ENCODE results near the gene BLACAT1.
A peak's percentile ranks its signal among the peaks of the same experiment; 100 is the strongest.
"Not testable (repeated sequence)": the region's sequence is repeated elsewhere in the genome, so short reads cannot be mapped to it uniquely, and the experiment has no call there.

The BLACAT1 gene

GRCh38 chr1:205436776-205437410 lies 19.0 kb downstream of the BLACAT1 start:
- H3K4me1 ChIP-seq: peaks cover 12% of the 10 kb centered on the region
- H3K36me3 ChIP-seq (replicated peaks): no peaks in the 10 kb centered on the region
- H3K4me3 ChIP-seq: no peak overlapping the region
- H3K27me3 ChIP-seq (ENCODE audit: low read depth): peaks cover 18% of the 10 kb centered on the region
- in situ Hi-C loops (cut with MboI; ENCODE audit: low sequenced_read_pairs): no loop called here
- no peak for DNase-seq (ENCODE audit: low spot score in 2 of 2)
- no peaks in the 10 kb centered on the region for H3K9me3 ChIP-seq

- peak in 1 of 2 experiments; percentile 48 for DNase-seq (ENCODE audit: low spot score in 2 of 2)
- peaks cover 18% of the 10 kb centered on the region for H3K27me3 ChIP-seq (ENCODE audit: low read depth)
- in situ Hi-C loops (cut with MboI; ENCODE audit: low sequenced_read_pairs): no loop called here
Measured at GRCh38 chr1:205435578-205436573, 20.0 kb downstream of the BLACAT1 start.

GRCh38 chr1:205434738-205435137 lies 21.1 kb downstream of the BLACAT1 start:
- Histone ChIP-seq H3K4me3 (no peak overlapping the region), H3K36me3 (replicated peaks) (no peaks in the 10 kb centered on the region), H3K4me1 (peaks cover 3% of the 10 kb centered on the region; the same call in 1 of the 2 replicates), H3K9me3 (no peaks in the 10 kb centered on the region; the same call in 1 of the 2 replicates), H3K27me3 (ENCODE audit: low read depth) (peaks cover 18% of the 10 kb centered on the region)
- in situ Hi-C loops (cut with MboI; ENCODE audit: low sequenced_read_pairs): no loop called here
- no peak for DNase-seq (ENCODE audit: low spot score in 2 of 2)

More at GRCh38 chr1:205435578-205436573, 20.0 kb downstream of the BLACAT1 start:
- Histone ChIP-seq H3K4me1 (peaks cover 3% of the 10 kb centered on the region), H3K4me3 (no peak overlapping the region), H3K9me3 (no peaks in the 10 kb centered on the region; the same call in 1 of the 2 replicates), H3K36me3 (replicated peaks) (no peaks in the 10 kb centered on the region)

GRCh38 chr1:205432692-205433091 lies 23.2 kb downstream of the BLACAT1 start:
- H3K4me3 ChIP-seq; H3K4me1 ChIP-seq; H3K36me3 ChIP-seq (replicated peaks); H3K9me3 ChIP-seq; DNase-seq (ENCODE audit: low spot score in 2 of 2); in situ Hi-C loops (cut with MboI; ENCODE audit: low sequenced_read_pairs): not testable (repeated sequence)
- peaks cover 18% of the 10 kb centered on the region for H3K27me3 ChIP-seq (ENCODE audit: low read depth)

GRCh38 chr1:205432116-205432515 lies 23.7 kb downstream of the BLACAT1 start:
- DNase-seq (ENCODE audit: low spot score in 2 of 2): no peak
- in situ Hi-C loops (cut with MboI; ENCODE audit: low sequenced_read_pairs): no loop called here
- H3K4me1 ChIP-seq: peaks cover 3% of the 10 kb centered on the region; the same call in 1 of the 2 replicates
- no peaks in the 10 kb centered on the region; the same call in 1 of the 2 replicates for H3K9me3 ChIP-seq
- no peaks in the 10 kb centered on the region for H3K36me3 ChIP-seq (replicated peaks)
- peaks cover 18% of the 10 kb centered on the region for H3K27me3 ChIP-seq (ENCODE audit: low read depth)
- no peak overlapping the region for H3K4me3 ChIP-seq

- Histone ChIP-seq H3K9me3 (no peaks in the 10 kb centered on the region; the same call in 1 of the 2 replicates), H3K36me3 (replicated peaks) (no peaks in the 10 kb centered on the region), H3K27me3 (ENCODE audit: low read depth) (peaks cover 11% of the 10 kb centered on the region), H3K4me1 (peaks cover 3% of the 10 kb centered on the region; the same call in 1 of the 2 replicates), H3K4me3 (peak overlapping the region; percentile 36)
- DNase-seq (ENCODE audit: low spot score in 2 of 2): peak; percentile 53 to 85
- in situ Hi-C loops (cut with MboI; ENCODE audit: low sequenced_read_pairs): no loop called here
Measured at GRCh38 chr1:205430696-205431305, 25.0 kb downstream of the BLACAT1 start.

- Histone ChIP-seq H3K4me1 (peaks cover 3% of the 10 kb centered on the region; the same call in 1 of the 2 replicates), H3K4me3 (peak overlapping the region; percentile 36), H3K9me3 (no peaks in the 10 kb centered on the region; the same call in 1 of the 2 replicates), H3K36me3 (replicated peaks) (no peaks in the 10 kb centered on the region), H3K27me3 (ENCODE audit: low read depth) (peaks cover 9% of the 10 kb centered on the region)
- no peak for DNase-seq (ENCODE audit: low spot score in 2 of 2)
- in situ Hi-C loops (cut with MboI; ENCODE audit: low sequenced_read_pairs): no loop called here
Measured at GRCh38 chr1:205429762-205430695, 25.8 kb downstream of the BLACAT1 start.

GRCh38 chr1:205424901-205425600 lies 30.8 kb downstream of the BLACAT1 start:
- DNase-seq (ENCODE audit: low spot score in 2 of 2): no peak

GRCh38 chr1:205423814-205424399 lies 31.9 kb downstream of the BLACAT1 start:
- H3K27me3 ChIP-seq (ENCODE audit: low read depth): peaks cover 25% of the 10 kb centered on the region
- H3K4me1 ChIP-seq: no peaks in the 10 kb centered on the region
- DNase-seq (ENCODE audit: low spot score in 2 of 2): no peak
- no peaks in the 10 kb centered on the region for H3K36me3 ChIP-seq (replicated peaks)
- in situ Hi-C loops (cut with MboI; ENCODE audit: low sequenced_read_pairs): no loop called here
- H3K9me3 ChIP-seq: no peaks in the 10 kb centered on the region
- no peak overlapping the region for H3K4me3 ChIP-seq

More at GRCh38 chr1:205424901-205425600, 30.8 kb downstream of the BLACAT1 start:
- H3K27me3 ChIP-seq (ENCODE audit: low read depth): peaks cover 25% of the 10 kb centered on the region
- no peaks in the 10 kb centered on the region for H3K36me3 ChIP-seq (replicated peaks)
- H3K4me3 ChIP-seq: no peak overlapping the region
- no peaks in the 10 kb centered on the region for H3K9me3 ChIP-seq
- H3K4me1 ChIP-seq: no peaks in the 10 kb centered on the region
- in situ Hi-C loops (cut with MboI; ENCODE audit: low sequenced_read_pairs): no loop called here

- no peak overlapping the region for H3K4me3 ChIP-seq
- in situ Hi-C loops (cut with MboI; ENCODE audit: low sequenced_read_pairs): no loop called here
- H3K36me3 ChIP-seq (replicated peaks): no peaks in the 10 kb centered on the region
- DNase-seq (ENCODE audit: low spot score in 2 of 2): no peak
- H3K9me3 ChIP-seq: no peaks in the 10 kb centered on the region
- peaks cover 25% of the 10 kb centered on the region for H3K27me3 ChIP-seq (ENCODE audit: low read depth)
- H3K4me1 ChIP-seq: no peaks in the 10 kb centered on the region
Measured at GRCh38 chr1:205422993-205423642, 32.7 kb downstream of the BLACAT1 start.

- no peaks in the 10 kb centered on the region for H3K9me3 ChIP-seq
- DNase-seq (ENCODE audit: low spot score in 2 of 2): no peak
- no peaks in the 10 kb centered on the region for H3K36me3 ChIP-seq (replicated peaks)
- in situ Hi-C loops (cut with MboI; ENCODE audit: low sequenced_read_pairs): no loop called here
- H3K4me1 ChIP-seq: no peaks in the 10 kb centered on the region
- H3K27me3 ChIP-seq (ENCODE audit: low read depth): peaks cover 25% of the 10 kb centered on the region
- H3K4me3 ChIP-seq: no peak within 1 kb of the TSS
Measured at GRCh38 chr1:205421798-205422197, 34.0 kb downstream of the BLACAT1 start, which contains the start of gene LEMD1. TSS of gene LEMD1 (minus strand) at chr1:205422056. CDS start at chr1:205420536, 1,520 bp downstream.
